Measurements from ENCODE around the gene DENND2D. TPM values are rescaled to one million over a fixed set of nuclear protein-coding genes. Genes with fewer than 3 reads are reported as not detected.
A peak's percentile ranks its signal among the peaks of the same experiment; 100 is the strongest.

The DENND2D gene
- total RNA-seq, 1 experiment from 2014 or later: 10.2 TPM

DNA sequence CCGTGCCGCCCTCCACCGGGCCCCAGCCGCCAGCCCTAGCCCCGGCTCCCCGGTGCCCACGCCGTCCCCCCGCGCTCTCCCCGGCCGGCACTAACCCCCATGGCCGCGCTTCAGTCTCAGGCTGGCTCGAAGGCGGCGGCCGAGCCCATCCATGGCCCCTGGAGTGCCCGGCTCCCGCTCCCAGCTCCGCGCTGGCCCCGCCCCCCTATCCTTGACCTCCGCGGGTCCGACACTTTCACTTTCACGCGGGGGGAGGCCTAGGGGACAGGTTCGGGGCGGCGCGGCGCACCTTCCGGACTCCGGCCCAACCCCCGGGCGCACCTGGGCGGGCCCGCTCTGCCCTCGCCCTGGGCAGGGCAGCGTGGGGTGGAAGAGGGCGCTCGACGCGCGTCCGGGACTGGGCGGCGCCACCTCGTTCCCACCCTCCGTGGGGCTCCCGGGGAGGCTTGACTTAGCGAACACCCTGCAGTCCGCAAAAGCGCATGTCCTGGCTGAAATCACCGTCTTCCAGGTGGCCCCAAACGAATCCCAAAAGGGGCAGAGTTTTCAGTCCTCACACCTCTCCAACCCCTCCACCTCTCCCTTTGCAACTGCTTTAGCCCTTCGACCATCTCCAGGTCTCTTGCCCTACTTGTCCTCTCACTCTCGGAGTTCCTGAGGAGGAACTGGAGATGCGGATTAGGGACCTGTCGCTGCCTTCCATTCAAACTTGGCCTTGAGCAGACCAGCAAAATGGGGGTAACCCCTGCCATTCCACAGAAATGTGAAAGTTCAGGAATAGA lies 3.9 kb upstream of the DENND2D start:
- DNase-seq (ENCODE audit: low read depth): peak; percentile 15

DNA sequence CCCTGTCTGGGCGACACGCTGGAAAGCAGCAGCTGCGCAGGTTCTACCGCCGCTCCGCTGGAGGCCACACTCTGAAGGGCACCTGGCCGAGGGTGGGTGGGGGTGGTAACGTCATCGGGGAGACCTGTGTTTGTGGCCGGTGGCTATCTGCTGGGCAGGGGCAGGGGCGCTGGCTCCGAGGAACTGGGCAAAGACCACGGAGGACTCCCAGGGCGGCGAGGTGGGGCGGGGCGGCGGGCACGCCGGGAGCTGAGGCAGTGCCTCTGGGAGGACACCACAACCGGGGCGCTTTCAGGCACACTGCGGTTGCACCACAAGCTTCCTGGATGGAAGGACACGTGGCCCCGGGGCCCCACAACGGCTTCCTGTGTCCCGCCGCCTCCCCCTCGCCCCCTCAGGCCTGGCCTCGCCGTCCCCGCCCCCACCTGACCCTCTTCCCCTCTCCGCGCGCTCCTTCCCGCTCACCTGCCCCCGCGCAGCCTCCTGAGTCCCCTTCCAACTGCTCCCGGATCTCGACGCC lies 3.3 kb upstream of the DENND2D start:
- DNase-seq (ENCODE audit: low read depth): peak; percentile 80

DNA sequence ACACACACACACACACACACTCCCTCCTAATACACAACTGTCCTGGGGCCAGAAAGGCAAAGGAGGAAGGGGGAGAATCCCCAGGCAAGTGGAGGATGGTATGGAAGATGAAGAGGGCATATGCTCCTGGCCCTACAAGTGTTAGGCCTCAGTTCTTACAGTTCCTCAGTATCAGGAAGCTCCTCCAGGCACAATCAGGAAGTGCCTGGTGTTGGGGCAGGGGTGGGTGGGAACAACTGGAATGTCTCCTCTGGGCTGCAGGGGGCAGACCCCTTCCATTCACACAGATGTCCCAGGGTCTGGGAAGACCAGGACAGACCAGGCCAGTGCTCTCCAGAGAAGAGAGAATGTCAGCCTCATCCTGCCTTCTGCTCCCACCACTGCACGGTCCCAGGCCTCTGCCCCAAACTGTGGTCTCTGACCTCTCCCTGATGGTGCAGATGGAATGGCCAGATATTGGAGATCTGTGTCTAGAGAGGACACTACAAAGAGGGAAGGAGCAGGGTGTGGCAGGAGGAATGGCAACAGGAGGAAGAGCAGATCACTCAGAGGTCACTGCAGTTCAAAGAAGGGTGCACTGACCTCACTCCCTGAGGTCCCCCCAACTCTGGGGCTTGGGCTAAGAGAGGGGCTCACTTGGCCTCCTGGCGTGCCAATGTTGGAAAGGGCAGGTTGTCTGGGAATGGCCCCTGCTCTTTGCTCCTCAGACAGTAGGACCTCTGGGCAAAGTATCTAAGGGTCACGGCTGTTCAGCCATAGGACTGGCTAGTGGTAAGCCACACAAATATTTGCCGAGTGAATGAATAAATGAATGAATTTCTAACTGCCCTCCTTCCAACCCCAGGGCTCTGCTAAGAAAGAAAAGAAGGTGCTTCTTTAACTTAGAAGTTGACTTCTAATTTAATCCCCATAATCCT lies 2.5 kb upstream of the DENND2D start:
- DNase-seq (ENCODE audit: low read depth): peak; percentile 12

DNA sequence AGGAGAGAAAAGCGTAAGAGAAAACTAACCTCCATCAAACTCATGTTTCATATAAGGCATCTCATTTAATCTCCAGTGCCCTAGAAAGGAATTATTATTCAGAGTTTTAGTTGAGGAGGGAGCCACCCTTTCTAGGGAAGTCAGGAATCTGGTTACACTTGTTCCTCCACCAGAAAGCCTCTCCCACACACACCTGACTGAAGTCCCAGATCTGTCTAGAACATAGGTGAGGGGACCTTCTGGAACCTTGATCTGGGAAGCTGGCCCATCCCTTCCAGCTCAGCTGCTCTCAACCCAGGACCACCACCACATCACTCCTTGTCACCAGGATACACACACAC lies 1.9 kb upstream of the DENND2D start:
- no peak for DNase-seq (ENCODE audit: low read depth)

DNA sequence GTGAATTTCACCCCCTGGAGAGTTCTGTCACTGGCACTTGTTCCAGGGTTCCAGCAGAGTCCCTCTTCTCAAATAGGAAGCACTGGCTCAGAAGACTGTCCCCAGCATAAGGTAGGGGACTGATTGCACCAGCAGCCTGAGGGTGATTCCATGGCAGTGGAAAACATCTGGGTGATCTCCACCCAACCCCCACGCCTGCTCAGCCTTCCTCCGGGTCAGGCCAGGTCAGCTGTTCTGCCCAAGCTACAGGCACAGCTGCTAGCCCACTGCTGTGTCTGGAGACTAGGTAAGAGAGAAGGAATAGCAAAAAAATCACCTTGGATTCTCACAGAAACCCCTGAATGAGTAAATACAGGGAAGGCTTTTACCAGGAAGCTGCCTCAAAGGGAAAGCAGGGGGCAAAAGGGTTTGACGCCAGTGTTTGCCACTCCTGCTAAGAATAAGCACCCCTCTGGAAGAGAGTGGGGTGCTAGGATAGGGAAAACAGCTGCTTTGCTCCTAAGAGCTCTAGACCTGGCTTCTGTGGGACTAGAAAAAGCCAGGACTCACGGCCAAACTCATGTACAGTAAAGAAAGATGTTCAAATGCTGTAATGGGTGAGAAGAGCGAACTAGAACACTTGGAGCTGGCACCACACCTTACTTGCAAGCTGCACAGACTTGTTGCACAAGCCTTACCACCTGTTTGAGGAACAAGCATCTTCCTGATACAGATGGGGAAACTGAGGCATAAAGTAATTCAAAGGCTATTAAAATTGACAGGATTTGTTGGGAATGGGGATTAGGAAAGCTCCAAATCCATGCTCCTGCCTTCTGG lies 1.0 kb upstream of the DENND2D start:
- no peak for DNase-seq (ENCODE audit: low read depth)

DNA sequence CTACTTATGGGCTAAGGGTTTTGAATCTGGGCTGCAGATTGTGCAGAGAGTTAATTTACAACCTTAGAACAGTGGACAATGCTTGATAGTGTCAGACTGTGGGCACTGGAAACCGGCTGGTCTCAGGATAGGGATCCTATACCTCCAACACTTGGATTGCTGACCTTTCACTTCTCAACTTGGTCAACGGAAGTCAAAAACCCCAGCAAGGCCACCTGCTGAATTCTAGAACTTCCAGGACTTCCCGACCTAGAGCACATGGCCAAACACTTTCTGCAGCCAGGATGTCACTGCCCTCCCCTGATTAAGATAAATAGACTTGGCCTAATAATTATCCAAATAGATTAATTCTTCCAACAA lies 336 bp upstream of the DENND2D start:
- DNase-seq (ENCODE audit: low read depth): no peak

DNA sequence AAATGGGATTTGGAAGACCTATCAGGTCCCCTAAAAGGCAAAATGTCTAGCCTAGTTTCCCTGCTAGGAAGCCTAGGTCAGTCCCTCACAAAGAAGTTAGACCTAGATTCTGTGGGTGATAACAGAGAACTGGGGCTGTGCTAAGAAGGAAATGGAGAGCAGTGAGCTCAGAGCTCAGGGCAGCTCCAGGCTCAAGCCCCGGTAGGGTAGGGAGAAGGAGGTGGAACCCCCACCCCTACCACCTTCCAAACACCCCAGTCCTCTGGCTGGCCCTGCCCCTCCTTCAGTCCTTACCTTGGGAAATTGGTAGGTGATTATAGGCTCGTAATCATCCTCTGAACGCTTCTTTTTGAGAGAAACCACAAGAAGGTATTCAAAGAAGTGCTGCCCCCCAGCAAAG lies 1.1 kb downstream of the DENND2D start:
- DNase-seq (ENCODE audit: low read depth): no peak

DNA sequence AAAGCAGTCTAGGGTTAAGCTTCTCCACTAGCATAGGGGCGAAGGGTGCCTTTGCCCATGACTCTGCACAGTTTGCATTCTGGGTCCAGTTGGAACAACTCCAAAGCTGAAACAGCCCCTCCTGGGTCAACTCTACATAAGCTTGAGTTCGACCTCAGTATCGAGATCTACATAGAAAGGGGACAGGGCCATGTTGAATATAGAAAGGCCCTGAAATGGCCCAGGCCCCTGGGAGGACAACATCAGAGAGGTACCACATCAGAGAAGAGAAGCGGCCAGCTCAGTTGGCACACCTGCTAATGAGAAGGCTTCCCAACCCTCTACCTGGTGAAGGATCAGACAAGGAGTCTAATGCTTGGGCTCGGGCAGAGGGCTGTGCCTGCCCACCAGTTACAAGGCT lies 1.6 kb downstream of the DENND2D start:
- DNase-seq (ENCODE audit: low read depth): no peak

DNA sequence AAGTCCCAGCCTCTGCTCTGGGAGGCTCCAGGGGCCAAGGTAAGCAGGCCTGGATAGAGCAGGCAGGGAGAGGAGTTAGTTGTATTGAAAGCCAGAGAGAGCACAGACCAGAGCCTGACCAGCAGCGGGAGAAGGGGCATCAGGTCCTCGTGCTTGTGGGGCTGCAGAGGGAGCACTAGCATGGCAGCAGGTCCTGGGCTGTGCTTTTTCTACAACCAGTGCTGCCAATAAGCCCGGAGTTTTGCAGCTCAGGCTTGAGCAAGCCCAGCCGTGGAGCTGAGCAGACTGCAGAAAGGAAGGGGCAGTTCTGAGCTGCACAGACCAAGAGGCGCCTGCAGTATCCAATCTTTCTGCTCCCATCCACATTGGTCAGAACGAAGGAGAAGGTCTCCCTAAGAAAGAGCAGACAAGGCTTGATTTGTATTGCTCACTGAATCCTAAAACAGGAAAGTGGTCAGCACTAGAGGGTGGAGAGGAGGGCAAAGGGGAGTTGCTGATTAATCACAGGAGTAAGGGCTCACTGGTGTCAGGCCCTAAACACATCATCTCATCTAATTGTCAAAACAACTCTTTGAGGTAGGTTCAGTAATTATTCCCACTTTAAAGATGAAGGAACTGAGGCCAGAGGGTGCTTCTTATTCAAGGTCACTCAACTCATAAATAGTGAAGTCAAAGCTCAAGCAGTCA lies 2.7 kb downstream of the DENND2D start:
- DNase-seq (ENCODE audit: low read depth): peak; percentile 25

DNA sequence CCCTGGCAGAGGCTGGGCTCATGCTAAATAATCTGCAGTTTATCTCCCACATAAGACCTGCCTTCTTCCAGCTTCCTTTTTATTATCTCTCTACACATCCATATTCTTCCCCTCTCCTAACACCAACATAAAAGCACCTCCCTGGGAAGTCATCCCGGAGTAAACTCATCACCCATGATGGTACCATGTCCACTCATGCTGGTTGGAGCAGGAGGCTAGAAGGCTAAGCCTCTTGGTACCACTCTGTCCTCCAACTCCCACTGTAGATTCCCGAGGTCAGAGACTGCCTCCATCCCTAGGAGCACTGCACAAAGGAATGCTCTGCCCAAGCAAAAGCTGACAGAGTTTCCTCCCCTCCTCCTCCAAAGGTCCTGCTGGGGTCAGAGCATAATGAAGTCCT lies 4.2 kb downstream of the DENND2D start:
- no peak for DNase-seq (ENCODE audit: low read depth)

DNA sequence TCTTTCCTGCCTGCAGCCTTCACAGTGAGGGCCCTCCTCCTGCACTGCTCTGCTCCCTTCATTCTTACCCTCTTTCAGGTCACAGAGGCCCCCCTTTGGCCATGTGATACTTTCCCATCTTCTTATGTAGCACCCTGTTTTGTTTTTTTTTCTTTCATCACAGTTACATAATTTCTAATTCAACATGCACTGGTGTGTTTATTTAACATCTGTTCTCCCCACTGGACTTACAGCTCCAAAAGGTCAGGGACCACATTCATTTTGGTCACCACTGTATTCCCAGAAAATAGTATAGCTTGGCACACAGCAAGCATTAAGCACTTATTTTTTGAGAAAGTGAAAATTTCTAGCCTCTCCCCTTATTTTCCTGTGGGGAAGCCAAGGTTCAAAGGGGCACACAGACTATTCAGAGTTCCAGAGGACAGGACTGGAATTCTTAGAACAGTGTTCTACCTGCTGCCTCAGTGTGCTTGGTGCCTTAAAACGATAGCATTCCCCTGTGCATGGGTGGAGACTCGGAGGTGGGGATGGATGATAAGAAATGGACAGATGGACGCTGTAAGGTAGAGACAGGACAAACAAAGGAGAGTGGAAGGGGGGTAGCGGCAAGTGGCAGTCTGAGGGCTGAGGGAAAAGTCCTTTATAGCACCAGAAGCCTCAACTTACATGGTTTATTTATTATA lies 5.3 kb downstream of the DENND2D start:
- no peak for DNase-seq (ENCODE audit: low read depth)

DNA sequence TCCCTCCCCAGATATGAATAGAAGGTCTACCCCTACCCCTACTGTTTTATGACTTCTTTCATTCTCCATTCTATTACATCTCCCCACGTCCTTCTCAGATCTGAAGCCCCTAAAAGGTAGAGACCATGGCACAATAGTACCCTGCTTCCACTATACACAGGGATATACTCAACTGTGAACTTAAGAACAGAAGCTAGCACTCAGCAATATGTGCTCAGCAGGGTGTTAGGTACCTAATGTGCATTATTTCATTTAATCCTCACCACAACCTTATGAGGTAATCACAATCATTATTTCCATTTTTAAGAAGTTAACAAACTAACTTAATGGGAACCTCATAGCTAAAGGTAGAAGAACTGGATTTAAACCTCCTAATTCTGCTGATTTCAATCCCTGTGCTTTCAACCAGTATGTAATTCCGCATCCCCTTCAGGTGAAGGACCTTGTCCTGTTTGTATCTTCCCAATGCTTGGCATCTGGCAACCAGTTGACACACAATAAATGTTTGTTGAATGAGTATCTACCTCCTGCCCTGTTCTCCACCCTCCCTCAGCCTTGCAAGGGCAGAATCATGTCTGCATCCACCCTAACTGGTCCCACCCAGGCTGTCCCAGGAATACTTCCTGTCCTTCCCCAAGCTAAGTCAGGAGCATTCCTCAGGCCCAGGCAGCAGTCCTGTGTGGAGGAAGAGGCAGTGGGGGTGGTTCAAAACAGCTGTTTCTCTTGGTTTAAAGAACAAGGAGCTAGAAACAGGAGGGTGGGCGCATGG lies 6.5 kb downstream of the DENND2D start:
- no peak for DNase-seq (ENCODE audit: low read depth)

DNA sequence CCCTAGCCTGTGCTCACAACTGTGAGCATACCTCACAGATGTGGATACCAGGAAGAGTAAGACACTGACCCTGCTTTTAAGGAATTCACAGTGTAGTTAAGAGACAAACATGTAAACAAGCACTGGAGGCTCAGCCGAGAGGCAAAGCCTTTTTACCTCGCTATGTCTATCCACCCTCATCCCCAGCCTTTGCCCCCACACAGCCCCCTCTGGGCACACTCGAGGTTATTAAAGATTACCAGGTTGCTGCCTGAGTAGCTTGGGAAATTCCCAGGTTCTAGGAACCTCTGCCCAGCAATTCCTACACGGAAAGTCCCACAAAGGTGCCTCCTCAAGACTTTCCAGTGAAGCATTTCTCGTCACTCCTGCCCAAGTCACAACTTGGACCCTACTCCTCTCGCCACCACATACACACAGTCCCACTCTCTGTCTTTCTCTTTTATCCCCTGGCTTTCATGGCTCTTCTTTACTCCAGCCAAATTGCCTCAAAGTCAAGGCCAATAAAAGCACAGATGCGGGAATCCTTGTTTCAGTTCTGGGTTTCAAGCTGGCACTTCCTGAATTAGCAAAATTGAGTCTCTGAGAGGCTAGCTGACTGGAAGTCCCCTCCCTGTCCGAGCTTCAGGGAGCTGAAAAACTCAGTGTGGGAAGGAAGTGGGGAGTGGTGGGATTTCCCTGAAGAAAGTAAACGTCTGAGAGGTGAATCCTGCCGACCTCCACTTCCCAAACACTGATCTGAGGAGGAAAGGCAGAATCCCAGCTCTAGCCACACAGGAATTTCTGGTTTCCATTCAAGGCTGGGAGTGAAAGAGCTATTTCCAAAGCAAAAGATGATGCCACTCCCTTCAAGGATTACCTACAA lies 7.6 kb downstream of the DENND2D start:
- peak; percentile 32 for DNase-seq (ENCODE audit: low read depth)

DNA sequence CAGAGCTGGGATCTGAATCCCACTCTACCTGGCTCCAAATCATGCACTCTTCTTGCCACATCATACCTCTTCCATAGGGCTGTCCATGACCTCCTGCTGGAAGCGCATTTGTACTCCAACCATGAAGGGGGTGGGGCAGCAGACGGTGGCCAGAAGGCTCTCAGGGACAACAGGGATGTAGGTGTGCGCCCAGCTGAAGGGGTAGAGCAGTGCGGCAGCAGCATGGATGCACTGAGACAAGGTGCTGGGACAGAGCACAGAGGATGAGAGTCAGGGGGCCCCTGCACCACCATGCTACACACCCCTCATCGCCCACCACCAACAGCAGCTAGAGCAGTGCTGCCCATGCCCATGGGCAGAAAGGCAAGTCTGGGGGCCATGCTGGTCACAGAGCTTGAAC lies 8.4 kb downstream of the DENND2D start:
- DNase-seq (ENCODE audit: low read depth): no peak

DNA sequence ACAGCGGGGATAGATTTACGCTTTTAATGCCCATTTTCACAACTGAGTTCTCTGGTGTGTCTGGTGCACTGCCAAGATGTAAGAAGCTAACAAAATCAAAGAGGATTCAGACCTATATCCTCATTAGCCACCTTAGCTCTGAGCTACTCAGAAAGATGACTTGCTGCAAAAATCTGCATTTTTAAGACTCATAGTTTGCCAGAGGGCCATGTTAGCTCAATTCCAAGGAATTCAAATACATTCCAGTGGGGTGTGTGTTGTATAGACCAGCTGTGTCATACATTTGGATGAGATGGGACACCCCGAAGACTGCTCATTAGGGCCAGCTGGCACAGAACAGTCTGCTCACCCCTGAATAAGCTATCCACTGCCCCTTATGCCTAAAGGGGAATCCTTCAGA lies 8.9 kb downstream of the DENND2D start:
- DNase-seq (ENCODE audit: low read depth): peak; percentile 67

DNA sequence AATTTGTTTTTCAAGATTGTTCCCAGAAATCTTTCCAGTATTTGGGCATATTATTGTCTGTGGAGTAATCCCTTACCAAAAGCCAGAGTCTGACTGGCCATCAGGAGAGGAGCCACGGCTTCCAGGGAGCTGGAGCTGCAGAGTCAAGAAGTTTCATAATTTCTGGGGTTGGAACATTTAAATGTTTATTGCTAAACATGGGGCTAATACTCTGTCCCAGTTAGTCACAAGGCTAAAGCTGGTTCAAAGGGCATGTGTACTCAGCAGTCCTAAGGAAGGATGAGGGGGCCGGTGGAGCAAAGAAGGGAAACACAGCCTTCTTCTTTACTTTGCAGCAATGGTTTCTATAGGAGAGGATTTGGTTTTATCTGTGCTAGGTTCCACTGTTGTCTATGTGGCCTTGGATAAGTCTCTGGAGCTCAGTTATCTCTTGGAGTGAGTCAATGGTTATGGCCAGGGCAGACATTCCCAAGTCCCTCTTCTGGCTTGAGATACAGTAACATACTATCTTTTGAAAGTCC lies 9.5 kb downstream of the DENND2D start:
- DNase-seq (ENCODE audit: low read depth): peak; percentile 12

DNA sequence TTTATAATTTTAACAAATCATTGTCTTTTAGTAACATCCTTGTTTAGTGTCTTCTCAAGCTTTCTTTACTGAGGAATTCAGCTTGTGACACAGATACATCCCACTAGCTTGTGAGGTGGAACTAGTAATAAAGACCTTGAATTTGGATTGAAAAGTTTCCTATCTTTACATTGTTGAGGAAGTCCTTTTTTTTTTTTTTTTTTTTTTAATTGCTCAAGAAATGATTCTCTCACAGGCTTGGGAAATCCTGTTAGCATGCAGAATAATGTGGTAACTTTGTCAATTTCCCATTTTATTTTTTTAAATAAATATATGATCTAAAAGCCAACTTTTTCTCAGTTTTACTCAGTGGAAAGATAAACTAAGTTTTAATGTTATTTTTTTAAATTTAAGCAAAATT lies 15.8 kb downstream of the DENND2D start:
- no peak for DNase-seq (ENCODE audit: low read depth)

DNA sequence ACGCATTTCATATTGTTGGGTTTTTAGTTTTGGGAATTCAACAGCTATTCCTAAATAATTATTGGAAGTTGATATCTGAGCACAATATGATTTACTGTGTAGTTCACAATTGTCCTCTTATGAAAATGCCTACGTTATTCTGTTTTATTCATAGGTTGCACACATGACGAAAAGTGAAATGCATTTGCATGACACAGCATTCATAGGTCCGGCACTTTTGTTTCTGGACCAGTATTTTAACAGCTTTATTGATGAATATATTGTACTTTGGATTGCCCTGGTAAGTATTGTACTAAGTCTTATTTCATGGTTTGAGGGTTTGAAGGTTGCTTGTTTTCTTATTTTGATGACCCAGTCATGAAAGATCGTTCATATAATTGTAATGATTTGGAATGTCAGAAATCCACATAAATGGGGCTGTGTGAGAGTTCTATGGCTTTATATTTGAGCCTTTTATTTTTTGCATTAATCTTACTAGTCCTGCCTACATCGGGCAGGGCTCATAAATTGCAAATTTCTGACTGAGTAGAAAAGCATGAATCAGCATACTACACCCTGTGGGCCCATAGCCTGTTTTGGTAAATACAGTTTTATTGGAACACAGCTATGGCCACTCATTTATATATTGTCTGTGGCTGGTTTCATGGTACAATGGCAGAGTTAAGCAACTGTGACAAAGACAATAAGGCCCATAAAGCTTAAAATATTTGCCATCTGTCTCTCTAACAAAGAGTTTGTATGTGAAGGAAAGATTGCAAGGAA lies 17.0 kb downstream of the DENND2D start:
- no peak for DNase-seq (ENCODE audit: low read depth)
